Measurements from ENCODE around the gene S100A5. TPM values are rescaled to one million over a fixed set of nuclear protein-coding genes. Genes with fewer than 3 reads are reported as not detected.

Gene S100A5
- 0.49 TPM in 1 of 2 replicates, not detected in the other for total RNA-seq

GRCh38 chr1:153540394-153541361, at the start of gene S100A5:
S100A5 (minus strand) TSS chr1:153540934; CDS start chr1:153540191, 743 bp downstream.

GRCh38 chr1:153565529-153566374, 25.0 kb upstream of the S100A5 start, which contains the start of gene S100A2:
S100A2 (minus strand) TSS chr1:153565844; CDS start chr1:153563877, 1,967 bp downstream.

GRCh38 chr1:153548722-153549688, 8.3 kb upstream of the S100A5 start, which contains the start of gene S100A3:
S100A3 (minus strand) TSS chr1:153549258; CDS start chr1:153548485, 773 bp downstream.

GRCh38 chr1:153545067-153546055, 4.6 kb upstream of the S100A5 start, which contains the start of gene S100A4:
S100A4 (minus strand) TSS chr1:153545806; CDS start chr1:153544794, 1,012 bp downstream.

GRCh38 chr1:153535242-153536011, 5.3 kb downstream of the S100A5 start, which contains the start of gene S100A6:
S100A6 (minus strand) TSS chr1:153535991; CDS start chr1:153535339, 652 bp downstream.

Other genes starting within 250 kb of the S100A5 start
- 2.5 and 6.0 TPM in 2 replicates for gene PGLYRP3, start 228.0 kb downstream of the S100A5 start, total RNA-seq
- gene PGLYRP4, start 192.1 kb downstream of the S100A5 start, total RNA-seq = 3.5 and 10.7 TPM in 2 replicates
- 4,961 and 5,057 TPM in 2 replicates for gene S100A9, start 183.1 kb downstream of the S100A5 start, total RNA-seq
- 4.7 and 5.3 TPM in 2 replicates for gene S100A12, start 165.3 kb downstream of the S100A5 start, total RNA-seq
- gene S100A8, start 149.9 kb downstream of the S100A5 start, total RNA-seq = 1,254 and 1,417 TPM in 2 replicates
- not detected in 2 replicates for gene S100A7A, start 124.4 kb downstream of the S100A5 start, total RNA-seq
- 0.42 and 3.5 TPM in 2 replicates for gene S100A7, start 80.3 kb downstream of the S100A5 start, total RNA-seq
- 2,657 and 2,815 TPM in 2 replicates for gene S100A6, start 4.9 kb downstream of the S100A5 start, total RNA-seq
- 45.3 and 57.0 TPM in 2 replicates for gene S100A4, start 4.9 kb upstream of the S100A5 start, total RNA-seq
- gene S100A3, start 8.3 kb upstream of the S100A5 start, total RNA-seq = 4.6 and 9.0 TPM in 2 replicates
- 5,324 and 7,203 TPM in 2 replicates for gene S100A2, start 24.9 kb upstream of the S100A5 start, total RNA-seq
- gene S100A16, start 72.2 kb upstream of the S100A5 start, total RNA-seq = 1,881 and 1,940 TPM in 2 replicates
- 1,909 and 2,185 TPM in 2 replicates for gene S100A14, start 75.4 kb upstream of the S100A5 start, total RNA-seq
- 124 and 160 TPM in 2 replicates for gene S100A13, start 86.6 kb upstream of the S100A5 start, total RNA-seq
- gene S100A1, start 87.5 kb upstream of the S100A5 start, total RNA-seq = not detected in 2 replicates
- gene CHTOP, start 93.1 kb upstream of the S100A5 start, total RNA-seq = 43.7 and 46.6 TPM in 2 replicates
- gene SNAPIN, start 117.8 kb upstream of the S100A5 start, total RNA-seq = 56.8 and 62.6 TPM in 2 replicates
- 208 and 209 TPM in 2 replicates for gene ILF2, start 130.1 kb upstream of the S100A5 start, total RNA-seq
- not detected in 2 replicates for gene NPR1, start 137.8 kb upstream of the S100A5 start, total RNA-seq
- gene INTS3, start 187.1 kb upstream of the S100A5 start, total RNA-seq = 22.5 and 25.0 TPM in 2 replicates
- 11.3 and 19.6 TPM in 2 replicates for gene SLC27A3, start 234.5 kb upstream of the S100A5 start, total RNA-seq